ENCODE data around the gene PLSCR3. TPM values are rescaled to one million over a fixed set of nuclear protein-coding genes. Genes with fewer than 3 reads are reported as not detected.

The PLSCR3 gene
- total RNA-seq, 1 donor from 2014 or later = 37.1 TPM

Other genes starting within 250 kb of the PLSCR3 start
- 2.3 TPM for gene ASGR1, start 215.2 kb downstream of the PLSCR3 start, total RNA-seq
- 32.2 TPM for gene DLG4, start 174.7 kb downstream of the PLSCR3 start, total RNA-seq
- gene ACADVL, start 174.6 kb downstream of the PLSCR3 start, total RNA-seq = 321 TPM
- gene DVL2, start 160.0 kb downstream of the PLSCR3 start, total RNA-seq = 49.1 TPM
- 23.8 TPM for gene PHF23, start 155.1 kb downstream of the PLSCR3 start, total RNA-seq
- 397 TPM for gene GABARAP, start 152.1 kb downstream of the PLSCR3 start, total RNA-seq
- 82.0 TPM for gene CTDNEP1, start 142.8 kb downstream of the PLSCR3 start, total RNA-seq
- gene ELP5, start 142.3 kb downstream of the PLSCR3 start, total RNA-seq = 26.7 TPM
- 4.1 TPM for gene CLDN7, start 132.0 kb downstream of the PLSCR3 start, total RNA-seq
- 6.1 TPM for gene SLC2A4, start 112.8 kb downstream of the PLSCR3 start, total RNA-seq
- gene YBX2, start 99.9 kb downstream of the PLSCR3 start, total RNA-seq = 2.1 TPM
- 168 TPM for gene EIF5A, start 86.9 kb downstream of the PLSCR3 start, total RNA-seq
- 53.8 TPM for gene GPS2, start 79.2 kb downstream of the PLSCR3 start, total RNA-seq
- gene NEURL4, start 65.2 kb downstream of the PLSCR3 start, total RNA-seq = 37.0 TPM
- gene ACAP1, start 58.0 kb downstream of the PLSCR3 start, total RNA-seq = 38.3 TPM
- 64.6 TPM for gene KCTD11, start 42.4 kb downstream of the PLSCR3 start, total RNA-seq
- gene TMEM95, start 39.4 kb downstream of the PLSCR3 start, total RNA-seq = not detected
- gene TNK1, start 13.4 kb downstream of the PLSCR3 start, total RNA-seq = 6.1 TPM
- 75.0 TPM for gene TMEM256, start 9.6 kb upstream of the PLSCR3 start, total RNA-seq
- gene NLGN2, start 13.3 kb upstream of the PLSCR3 start, total RNA-seq = 44.8 TPM
- gene SPEM1, start 25.8 kb upstream of the PLSCR3 start, total RNA-seq = not detected
- gene SPEM2, start 31.1 kb upstream of the PLSCR3 start, total RNA-seq = not detected
- not detected for gene SPEM3, start 34.3 kb upstream of the PLSCR3 start, total RNA-seq
- 3.0 TPM for gene TMEM102, start 40.9 kb upstream of the PLSCR3 start, total RNA-seq
- gene FGF11, start 45.0 kb upstream of the PLSCR3 start, total RNA-seq = 3.8 TPM
- gene CHRNB1, start 50.5 kb upstream of the PLSCR3 start, total RNA-seq = 6.3 TPM
- 84.2 TPM for gene ZBTB4, start 85.1 kb upstream of the PLSCR3 start, total RNA-seq
- not detected for gene SLC35G6, start 86.9 kb upstream of the PLSCR3 start, total RNA-seq
- gene POLR2A, start 89.8 kb upstream of the PLSCR3 start, total RNA-seq = 126 TPM
- gene TNFSF12, start 154.5 kb upstream of the PLSCR3 start, total RNA-seq = 63.9 TPM
- 32.7 TPM for gene TNFSF13, start 164.2 kb upstream of the PLSCR3 start, total RNA-seq
- 39.8 TPM for gene SENP3, start 167.4 kb upstream of the PLSCR3 start, total RNA-seq
- 83.0 TPM for gene CD68, start 185.1 kb upstream of the PLSCR3 start, total RNA-seq
- gene MPDU1, start 189.3 kb upstream of the PLSCR3 start, total RNA-seq = 21.4 TPM
- 5.1 TPM for gene SOX15, start 195.6 kb upstream of the PLSCR3 start, total RNA-seq
- gene FXR2, start 220.4 kb upstream of the PLSCR3 start, total RNA-seq = 46.5 TPM
- gene SAT2, start 233.3 kb upstream of the PLSCR3 start, total RNA-seq = 68.7 TPM
- 0.53 TPM for gene SHBG, start 235.6 kb upstream of the PLSCR3 start, total RNA-seq

Data from sciatic nerve (tissue), 1 donor.